ENCODE measurements around the gene ZFPM1. TPM values are rescaled to one million over a fixed set of nuclear protein-coding genes. Genes with fewer than 3 reads are reported as not detected.

ZFPM1 gene
- total and polyA plus RNA-seq, 2 of the 8 experiments (the other 6 are each of a cell fraction or from before 2014, with no cell fraction given), result 0.74 to 4.8 TPM

GRCh38 chr16:88539652-88540345, 86.7 kb downstream of the ZFPM1 start:
- H3K27ac ChIP-seq (ENCODE audit: low read depth, low read length), result no peak overlapping the region
- peak overlapping the region; percentile 39; the same call in 1 of the 2 replicates for H2AK5ac ChIP-seq (ENCODE audit: low read depth, low read length)
- peak overlapping the region; percentile 10 for H4K91ac ChIP-seq (replicated peaks; ENCODE audit: insufficient read length, low read length)
- H3K18ac ChIP-seq (ENCODE audit: extremely low read depth, low read length), result no peak overlapping the region; the same call in 1 of the 2 replicates
- no peak overlapping the region for H2AFZ ChIP-seq (ENCODE audit: low read length)
- no peak overlapping the region for H2BK15ac ChIP-seq (ENCODE audit: low read length)
- 75% methylated on average over 20 of the region's 26 CpGs; no CpG with 5 or more reads in 1 of the 2 experiments for WGBS, 2 experiments (ENCODE audit: extremely low coverage in 1 of 2, insufficient coverage in 1 of 2, insufficient read length in 1 of 2, insufficient replicate concordance in 2 of 2, low coverage in 1 of 2, low lambda C conversion rate in 2 of 2, missing lambda C conversion rate in 1 of 2)
- peaks cover 0 to 6% of the 10 kb centered on the region in 2 experiments for H4K20me1 ChIP-seq (replicated peaks in 1 of 2; ENCODE audit: control insufficient read depth in 1 of 2, insufficient read depth in 2 of 2, low read length in 2 of 2)
- no peak overlapping the region for H3K4me3 ChIP-seq (ENCODE audit: extremely low read depth in 1 of 4, insufficient read depth in 2 of 4, low read depth in 3 of 4, low read length in 4 of 4)
- H2BK20ac ChIP-seq (ENCODE audit: low read length), result no peak overlapping the region
- H3K4me1 ChIP-seq (replicated peaks in 1 of 4; ENCODE audit: control insufficient read depth in 3 of 4, insufficient read depth in 4 of 4, low read length in 3 of 4), result peaks cover 0 to 14% (median 3%) of the 10 kb centered on the region in 4 experiments; a peak in 4 of 7 replicates
- H3K27me3 ChIP-seq (replicated peaks in 1 of 4; ENCODE audit: control insufficient read depth in 3 of 4, extremely low read depth in 1 of 4, insufficient read depth in 3 of 4, low read length in 3 of 4), result peaks cover 0 to 8% (median 0%) of the 10 kb centered on the region in 4 experiments; a peak in 3 of 7 replicates
- no peaks in the 10 kb centered on the region for H3K79me2 ChIP-seq (ENCODE audit: control insufficient read depth in 1 of 2, insufficient read depth in 2 of 2, low read length in 2 of 2)
- no peak overlapping the region for H3K9ac ChIP-seq (replicated peaks in 1 of 4; ENCODE audit: extremely low read depth in 1 of 4, low read depth in 3 of 4, low read length in 3 of 4)
- H3K56ac ChIP-seq (replicated peaks; ENCODE audit: insufficient read length, low read depth, low read length), result no peak overlapping the region
- no peak overlapping the region for H3K23ac ChIP-seq (ENCODE audit: insufficient read length)
- no peak overlapping the region for H4K5ac ChIP-seq (ENCODE audit: insufficient read length, low read depth, low read length)
- ChIA-PET POLR2A (ENCODE audit: partially characterized antibody) (interaction anchor here (0.9 to 1.2 kb wide), 2 partner anchors 9 to 30 kb away, joined by 4 to 5 read pairs; partner anchors contain the start of gene ZC3H18), CTCF (ENCODE audit: partially characterized antibody) (interaction anchor here (0.6 to 4.5 kb wide), 19 partner anchors 10 to 195 kb away, joined by 3 to 36 read pairs (median 5); no protein-coding TSS in a partner anchor)
- H2BK120ac ChIP-seq (replicated peaks; ENCODE audit: low read depth, low read length), result no peak overlapping the region
- 0 out of 2 replicates have a peak overlapping the region, but pooled peaks have one; percentile 50 for H2BK12ac ChIP-seq (ENCODE audit: low read depth, low read length)
- no peaks in the 10 kb centered on the region for H3K36me3 ChIP-seq (ENCODE audit: control insufficient read depth in 2 of 4, insufficient read depth in 4 of 4, low read length in 3 of 4)
- H3K23me2 ChIP-seq (ENCODE audit: low read depth, low read length), result peaks cover 2% of the 10 kb centered on the region; the same call in 1 of the 2 replicates
- H4K8ac ChIP-seq (ENCODE audit: extremely low read depth, insufficient read depth, low read length), result no peak overlapping the region
- no peak for FAIRE-seq
- H3K9me3 ChIP-seq (ENCODE audit: insufficient read depth in 2 of 2, low read depth in 1 of 2, low read length in 1 of 2), result peaks cover 8 to 14% of the 10 kb centered on the region in 2 experiments; a peak in 3 of 4 replicates
- H3K4me2 ChIP-seq (ENCODE audit: insufficient read depth in 1 of 2, low read depth in 2 of 2, low read length in 2 of 2), result 0 out of 4 replicates have a peak overlapping the region, but pooled peaks of 1 of the 2 experiments have one; percentile 11
- no peak overlapping the region for H3K4ac ChIP-seq (replicated peaks; ENCODE audit: insufficient read length, low read depth, low read length)
- DNase-seq (ENCODE audit: low read depth in 1 of 2, low spot score in 2 of 2), result no peak
- H3K14ac ChIP-seq (ENCODE audit: insufficient read length), result no peak overlapping the region
- no peak overlapping the region for H2BK5ac ChIP-seq (ENCODE audit: low read depth, low read length)
- peak in 2 of 3 experiments; percentile 27 to 29; a peak in 2 of 4 replicates for TF ChIP-seq CTCF (IDR thresholded peaks at IDR 0.05; ENCODE audit: control extremely low read depth in 1 of 3, insufficient read depth in 1 of 3, low read depth in 1 of 3, low read length in 3 of 3)
- TF ChIP-seq GABPA (IDR thresholded peaks at IDR 0.05; ENCODE audit: borderline replicate concordance, insufficient read depth, low read length), result no peak
- no peak for TF ChIP-seq ASH2L (IDR thresholded peaks at IDR 0.05; ENCODE audit: low read length)
- peak; percentile 30 to 32; a peak in 3 of 4 replicates for TF ChIP-seq RAD21 (IDR thresholded peaks at IDR 0.05 in 1 of 2, conservative IDR thresholded peaks at IDR 0.05 in 1 of 2; ENCODE audit: low read depth in 2 of 2, low read length in 2 of 2)
- H3K79me1 ChIP-seq (ENCODE audit: low read depth, low read length), result no peaks in the 10 kb centered on the region
